ENCODE data around the gene LRRC3.
A peak's percentile ranks its signal among the peaks of the same experiment; 100 is the strongest.
"Not testable (repeated sequence)": the region's sequence is repeated elsewhere in the genome, so short reads cannot be mapped to it uniquely, and the experiment has no call there.

The LRRC3 gene

GRCh38 chr21:44478124-44478800, 23.0 kb downstream of the LRRC3 start:
- no peak for DNase-seq
- H3K27ac ChIP-seq (ENCODE audit: insufficient read depth, low read length, poor library complexity, severe bottlenecking) = no peak overlapping the region

GRCh38 chr21:44478801-44479167, 23.5 kb downstream of the LRRC3 start:
- H3K27ac ChIP-seq (ENCODE audit: insufficient read depth, low read length, poor library complexity, severe bottlenecking) = no peak overlapping the region
- no peaks in the 10 kb centered on the region for H3K9me3 ChIP-seq (ENCODE audit: control insufficient read depth, low read length)
- no peaks in the 10 kb centered on the region for H3K27me3 ChIP-seq (replicated peaks; ENCODE audit: control insufficient read depth, insufficient read depth, low read length, poor library complexity, severe bottlenecking)
- no peak for DNase-seq
- H3K4me1 ChIP-seq (ENCODE audit: control insufficient read depth, insufficient read depth, low read length, poor library complexity, severe bottlenecking) = no peaks in the 10 kb centered on the region
- H3K4me3 ChIP-seq (ENCODE audit: insufficient read depth, low read depth, low read length, poor library complexity, severe bottlenecking) = no peak overlapping the region
- no peaks in the 10 kb centered on the region for H3K36me3 ChIP-seq (ENCODE audit: control insufficient read depth, insufficient read depth, low read length)

More at GRCh38 chr21:44478124-44478800, 23.0 kb downstream of the LRRC3 start:
- no peaks in the 10 kb centered on the region for H3K4me1 ChIP-seq (ENCODE audit: control insufficient read depth, insufficient read depth, low read length, poor library complexity, severe bottlenecking)
- H3K36me3 ChIP-seq (ENCODE audit: control insufficient read depth, insufficient read depth, low read length) = no peaks in the 10 kb centered on the region
- no peaks in the 10 kb centered on the region for H3K27me3 ChIP-seq (replicated peaks; ENCODE audit: control insufficient read depth, insufficient read depth, low read length, poor library complexity, severe bottlenecking)
- H3K4me3 ChIP-seq (ENCODE audit: insufficient read depth, low read depth, low read length, poor library complexity, severe bottlenecking) = no peak overlapping the region
- H3K9me3 ChIP-seq (ENCODE audit: control insufficient read depth, low read length) = no peaks in the 10 kb centered on the region

GRCh38 chr21:44479556-44480199, 24.4 kb downstream of the LRRC3 start:
- not testable (repeated sequence) for H3K9me3 ChIP-seq (ENCODE audit: control insufficient read depth, low read length); H3K4me3 ChIP-seq (ENCODE audit: insufficient read depth, low read depth, low read length, poor library complexity, severe bottlenecking); H3K27ac ChIP-seq (ENCODE audit: insufficient read depth, low read length, poor library complexity, severe bottlenecking); H3K36me3 ChIP-seq (ENCODE audit: control insufficient read depth, insufficient read depth, low read length); H3K4me1 ChIP-seq (ENCODE audit: control insufficient read depth, insufficient read depth, low read length, poor library complexity, severe bottlenecking); H3K27me3 ChIP-seq (replicated peaks; ENCODE audit: control insufficient read depth, insufficient read depth, low read length, poor library complexity, severe bottlenecking)
- peak in 2 of 3 donors; percentile 8 to 17 for DNase-seq

- Histone ChIP-seq H3K4me1 (ENCODE audit: control insufficient read depth, insufficient read depth, low read length, poor library complexity, severe bottlenecking) (no peaks in the 10 kb centered on the region), H3K36me3 (ENCODE audit: control insufficient read depth, insufficient read depth, low read length) (no peaks in the 10 kb centered on the region), H3K4me3 (ENCODE audit: insufficient read depth, low read depth, low read length, poor library complexity, severe bottlenecking) (no peak overlapping the region), H3K9me3 (ENCODE audit: control insufficient read depth, low read length) (no peaks in the 10 kb centered on the region), H3K27ac (ENCODE audit: insufficient read depth, low read length, poor library complexity, severe bottlenecking) (no peak overlapping the region), H3K27me3 (replicated peaks; ENCODE audit: control insufficient read depth, insufficient read depth, low read length, poor library complexity, severe bottlenecking) (no peaks in the 10 kb centered on the region)
- no peak for DNase-seq
These were observed 25.1 kb downstream of the LRRC3 start for GRCh38 chr21:44480200-44481053.

GRCh38 chr21:44482581-44483287, 27.4 kb downstream of the LRRC3 start:
- Histone ChIP-seq H3K36me3 (ENCODE audit: control insufficient read depth, insufficient read depth, low read length) (no peaks in the 10 kb centered on the region), H3K9me3 (ENCODE audit: control insufficient read depth, low read length) (no peaks in the 10 kb centered on the region), H3K4me1 (ENCODE audit: control insufficient read depth, insufficient read depth, low read length, poor library complexity, severe bottlenecking) (no peaks in the 10 kb centered on the region), H3K27ac (ENCODE audit: insufficient read depth, low read length, poor library complexity, severe bottlenecking) (no peak overlapping the region), H3K4me3 (ENCODE audit: insufficient read depth, low read depth, low read length, poor library complexity, severe bottlenecking) (no peak overlapping the region), H3K27me3 (replicated peaks; ENCODE audit: control insufficient read depth, insufficient read depth, low read length, poor library complexity, severe bottlenecking) (no peaks in the 10 kb centered on the region)
- DNase-seq = no peak

- Histone ChIP-seq H3K4me3 (ENCODE audit: insufficient read depth, low read depth, low read length, poor library complexity, severe bottlenecking) (no peak overlapping the region), H3K4me1 (ENCODE audit: control insufficient read depth, insufficient read depth, low read length, poor library complexity, severe bottlenecking) (no peaks in the 10 kb centered on the region), H3K9me3 (ENCODE audit: control insufficient read depth, low read length) (no peaks in the 10 kb centered on the region), H3K36me3 (ENCODE audit: control insufficient read depth, insufficient read depth, low read length) (no peaks in the 10 kb centered on the region), H3K27me3 (replicated peaks; ENCODE audit: control insufficient read depth, insufficient read depth, low read length, poor library complexity, severe bottlenecking) (no peaks in the 10 kb centered on the region), H3K27ac (ENCODE audit: insufficient read depth, low read length, poor library complexity, severe bottlenecking) (no peak overlapping the region)
- DNase-seq = no peak
These were observed 28.3 kb downstream of the LRRC3 start for GRCh38 chr21:44483288-44484237.

- no peaks in the 10 kb centered on the region for H3K36me3 ChIP-seq (ENCODE audit: control insufficient read depth, insufficient read depth, low read length)
- H3K27ac ChIP-seq (ENCODE audit: insufficient read depth, low read length, poor library complexity, severe bottlenecking) = no peak overlapping the region
- no peaks in the 10 kb centered on the region for H3K4me1 ChIP-seq (ENCODE audit: control insufficient read depth, insufficient read depth, low read length, poor library complexity, severe bottlenecking)
- no peaks in the 10 kb centered on the region for H3K9me3 ChIP-seq (ENCODE audit: control insufficient read depth, low read length)
- no peak for DNase-seq
- no peak overlapping the region for H3K4me3 ChIP-seq (ENCODE audit: insufficient read depth, low read depth, low read length, poor library complexity, severe bottlenecking)
- no peaks in the 10 kb centered on the region for H3K27me3 ChIP-seq (replicated peaks; ENCODE audit: control insufficient read depth, insufficient read depth, low read length, poor library complexity, severe bottlenecking)
These were observed 29.4 kb downstream of the LRRC3 start for GRCh38 chr21:44484498-44485253.

- Histone ChIP-seq H3K9me3 (ENCODE audit: control insufficient read depth, low read length) (no peaks in the 10 kb centered on the region), H3K4me3 (ENCODE audit: insufficient read depth, low read depth, low read length, poor library complexity, severe bottlenecking) (no peak overlapping the region), H3K36me3 (ENCODE audit: control insufficient read depth, insufficient read depth, low read length) (no peaks in the 10 kb centered on the region), H3K27me3 (replicated peaks; ENCODE audit: control insufficient read depth, insufficient read depth, low read length, poor library complexity, severe bottlenecking) (no peaks in the 10 kb centered on the region), H3K27ac (ENCODE audit: insufficient read depth, low read length, poor library complexity, severe bottlenecking) (no peak overlapping the region), H3K4me1 (ENCODE audit: control insufficient read depth, insufficient read depth, low read length, poor library complexity, severe bottlenecking) (no peaks in the 10 kb centered on the region)
- peak in 2 of 3 donors; percentile 9 to 25 for DNase-seq
These were observed 30.0 kb downstream of the LRRC3 start for GRCh38 chr21:44485254-44485793.

Measured in effector memory CD4-positive, alpha-beta T cell (primary cell).